HepG2 (cell line): ENCODE data around the gene ZNF12. TPM values are rescaled to one million over a fixed set of nuclear protein-coding genes. Genes with fewer than 3 reads are reported as not detected.

Experiments used
- HOXA5 ChIP-seq: sonication (generic); formaldehyde crosslinking; IDR thresholded peaks from 2 replicates; pipeline ENCODE4 v1.4.0; 2020; ENCODE audit warnings: missing genetic modification reagents
- KDM5A ChIP-seq: fragments of 200-600 bp; sonication (generic); IDR thresholded peaks from 2 replicates; pipeline ENCODE4 v1.7.0; 2018; ENCODE audit warnings: antibody characterized with exemption, mild to moderate bottlenecking, low read length, borderline replicate concordance
- KDM6A ChIP-seq: IDR thresholded peaks from 2 replicates; pipeline ENCODE4 v1.6.1; 2016; ENCODE audit warnings: low read depth
- MEF2D ChIP-seq: sonication (generic); formaldehyde crosslinking; IDR thresholded peaks from 2 replicates; pipeline ENCODE4 v1.5.1; 2020; ENCODE audit warnings: mild to moderate bottlenecking, missing genetic modification reagents
- NFIC ChIP-seq: IDR thresholded peaks from 2 replicates; pipeline ENCODE4 v1.6.1; 2012; ENCODE audit warnings: mild to moderate bottlenecking, low read length, inconsistent platforms
- PCBP1 ChIP-seq: fragments of 200-400 bp; formaldehyde crosslinking; IDR thresholded peaks from 2 replicates; pipeline ENCODE4 v1.6.1; 2017; ENCODE audit warnings: mild to moderate bottlenecking, low read depth, low read length, borderline replicate concordance
- PHF20 ChIP-seq: sonication (generic); formaldehyde crosslinking; IDR thresholded peaks from 2 replicates; pipeline ENCODE4 v1.5.0; 2020; ENCODE audit warnings: mild to moderate bottlenecking, missing genetic modification reagents
- POLR2G ChIP-seq: fragments of 200-400 bp; formaldehyde crosslinking; IDR thresholded peaks from 2 replicates; pipeline ENCODE4 v1.6.1; 2018; ENCODE audit warnings: mild to moderate bottlenecking, low read depth, low read length, moderate library complexity
- PTBP1 ChIP-seq: fragments of 200-400 bp; formaldehyde crosslinking; IDR thresholded peaks from 2 replicates; pipeline ENCODE4 v1.6.1; 2018; ENCODE audit warnings: low read length, low read depth; ENCODE audit not compliant: poor library complexity, severe bottlenecking
- RBM39 ChIP-seq: fragments of 200-400 bp; formaldehyde crosslinking; IDR thresholded peaks from one replicate; pipeline ENCODE4 v1.6.1; 2018; ENCODE audit warnings: antibody characterized with exemption, mild to moderate bottlenecking, low read depth, low read length; ENCODE audit not compliant: poor library complexity, severe bottlenecking
- TMF1 ChIP-seq: sonication (generic); formaldehyde crosslinking; IDR thresholded peaks from 2 replicates; pipeline ENCODE4 v1.8.1; 2022; ENCODE audit warnings: low read depth, missing genetic modification reagents
- TOPORS ChIP-seq: sonication (generic); formaldehyde crosslinking; IDR thresholded peaks from 2 replicates; pipeline ENCODE4 v1.8.0; 2023; ENCODE audit warnings: mild to moderate bottlenecking, missing genetic modification reagents
- XRCC5 ChIP-seq: fragments of 200-400 bp; formaldehyde crosslinking; optimal IDR thresholded peaks from 2 replicates; pipeline ENCODE3; 2017; ENCODE audit warnings: mild to moderate bottlenecking, low read length
- ZNF232 ChIP-seq: sonication (generic); formaldehyde crosslinking; IDR thresholded peaks from 2 replicates; pipeline ENCODE4 v1.4.0; 2020; ENCODE audit warnings: missing genetic modification reagents, borderline replicate concordance
- ZNF605 ChIP-seq: sonication (generic); formaldehyde crosslinking; IDR thresholded peaks from 2 replicates; pipeline ENCODE4 v1.8.0; 2022; ENCODE audit warnings: mild to moderate bottlenecking, missing genetic modification reagents
- polyA plus RNA-seq, 8 experiments: library from polyadenylated mRNA; depleted of rRNA in 3 of 8; stranded (reverse) in 7 of 8; unstranded in 1 of 8; fragments of >200 nt; fragmentation: Illumina TruSeq in 4 of 8; extraction: Trizol in 4 of 8; gene quantifications; 2 replicates each; pipeline versions ENCODE4 v1.2.1 to v1.2.3, GENCODE V29; 2011 to 2016; ENCODE audit warnings: low read depth in 4 of 8, missing spikeins in 1 of 8, mixed read lengths in 1 of 8; ENCODE audit not compliant: insufficient read depth in 1 of 8
- total RNA-seq, 5 experiments: library from RNA; depleted of rRNA; stranded (reverse); fragments of >200 nt; fragmentation: Illumina TruSeq; extraction: Trizol; gene quantifications; 2 replicates each; pipeline ENCODE4 v1.2.3, GENCODE V29; 2016; ENCODE audit warnings: low read depth in 1 of 5
- TF ChIP-seq, protein P1 (sequence below): sonication (generic); formaldehyde crosslinking; IDR thresholded peaks from 2 replicates; pipeline ENCODE4 v1.4.0; 2020; ENCODE audit warnings: low read depth, missing genetic modification reagents
- TF ChIP-seq, protein P2 (sequence below): sonication (generic); formaldehyde crosslinking; IDR thresholded peaks from 2 replicates; pipeline ENCODE4 v1.5.1; 2020; ENCODE audit warnings: missing genetic modification reagents, mild to moderate bottlenecking, borderline replicate concordance
- TF ChIP-seq, protein P3 (sequence below): sonication (generic); formaldehyde crosslinking; IDR thresholded peaks from 2 replicates; pipeline ENCODE4 v1.5.1; 2020; ENCODE audit warnings: missing genetic modification reagents, mild to moderate bottlenecking, borderline replicate concordance
- TF ChIP-seq, protein P4 (sequence below): sonication (generic); formaldehyde crosslinking; IDR thresholded peaks from 2 replicates; pipeline ENCODE4 v1.4.0; 2020; ENCODE audit warnings: mild to moderate bottlenecking, missing genetic modification reagents
- TF ChIP-seq, protein P5 (sequence below): sonication (generic); formaldehyde crosslinking; IDR thresholded peaks from 2 replicates; pipeline ENCODE4 v1.5.0; 2020; ENCODE audit warnings: missing genetic modification reagents

Gene ZNF12
- total and polyA plus RNA-seq, 2 of the 13 experiments (the other 11 are each of a cell fraction or from before 2014, with no cell fraction given): 21.4 to 22.8 TPM

DNA sequence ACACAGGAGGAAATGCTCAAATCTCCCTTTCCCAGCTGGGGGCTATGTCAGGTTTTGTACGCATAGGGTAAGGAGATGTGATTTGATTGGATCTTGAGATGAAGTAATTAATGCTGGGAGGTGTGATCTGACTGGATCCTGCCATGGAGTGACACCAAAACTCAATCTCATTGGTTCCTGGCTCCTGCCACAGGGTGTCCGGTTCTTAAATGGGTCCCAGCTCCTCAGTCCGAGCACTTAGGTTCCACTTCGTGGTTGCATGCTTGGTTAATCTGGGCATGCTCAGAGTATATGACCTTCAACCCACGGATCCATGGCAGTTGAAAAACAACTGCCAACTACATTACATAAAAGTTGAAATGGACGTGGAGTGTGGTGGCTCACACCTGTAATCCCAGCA is 3.1 kb upstream of the ZNF12 start (continued):
- peak; percentile 57; the same call in 1 of the 2 replicates for TF ChIP-seq KDM5A
- TF ChIP-seq HOXA5 (CRISPR knock-in tag): no peak
- TF ChIP-seq, protein P1, sequence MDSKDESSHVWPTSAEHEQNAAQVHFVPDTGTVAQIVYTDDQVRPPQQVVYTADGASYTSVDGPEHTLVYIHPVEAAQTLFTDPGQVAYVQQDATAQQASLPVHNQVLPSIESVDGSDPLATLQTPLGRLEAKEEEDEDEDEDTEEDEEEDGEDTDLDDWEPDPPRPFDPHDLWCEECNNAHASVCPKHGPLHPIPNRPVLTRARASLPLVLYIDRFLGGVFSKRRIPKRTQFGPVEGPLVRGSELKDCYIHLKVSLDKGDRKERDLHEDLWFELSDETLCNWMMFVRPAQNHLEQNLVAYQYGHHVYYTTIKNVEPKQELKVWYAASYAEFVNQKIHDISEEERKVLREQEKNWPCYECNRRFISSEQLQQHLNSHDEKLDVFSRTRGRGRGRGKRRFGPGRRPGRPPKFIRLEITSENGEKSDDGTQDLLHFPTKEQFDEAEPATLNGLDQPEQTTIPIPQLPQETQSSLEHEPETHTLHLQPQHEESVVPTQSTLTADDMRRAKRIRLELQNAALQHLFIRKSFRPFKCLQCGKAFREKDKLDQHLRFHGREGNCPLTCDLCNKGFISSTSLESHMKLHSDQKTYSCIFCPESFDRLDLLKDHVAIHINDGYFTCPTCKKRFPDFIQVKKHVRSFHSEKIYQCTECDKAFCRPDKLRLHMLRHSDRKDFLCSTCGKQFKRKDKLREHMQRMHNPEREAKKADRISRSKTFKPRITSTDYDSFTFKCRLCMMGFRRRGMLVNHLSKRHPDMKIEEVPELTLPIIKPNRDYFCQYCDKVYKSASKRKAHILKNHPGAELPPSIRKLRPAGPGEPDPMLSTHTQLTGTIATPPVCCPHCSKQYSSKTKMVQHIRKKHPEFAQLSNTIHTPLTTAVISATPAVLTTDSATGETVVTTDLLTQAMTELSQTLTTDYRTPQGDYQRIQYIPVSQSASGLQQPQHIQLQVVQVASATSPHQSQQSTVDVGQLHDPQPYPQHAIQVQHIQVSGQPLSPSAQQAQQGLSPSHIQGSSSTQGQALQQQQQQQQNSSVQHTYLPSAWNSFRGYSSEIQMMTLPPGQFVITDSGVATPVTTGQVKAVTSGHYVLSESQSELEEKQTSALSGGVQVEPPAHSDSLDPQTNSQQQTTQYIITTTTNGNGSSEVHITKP: no peak
- TF ChIP-seq, protein P2, sequence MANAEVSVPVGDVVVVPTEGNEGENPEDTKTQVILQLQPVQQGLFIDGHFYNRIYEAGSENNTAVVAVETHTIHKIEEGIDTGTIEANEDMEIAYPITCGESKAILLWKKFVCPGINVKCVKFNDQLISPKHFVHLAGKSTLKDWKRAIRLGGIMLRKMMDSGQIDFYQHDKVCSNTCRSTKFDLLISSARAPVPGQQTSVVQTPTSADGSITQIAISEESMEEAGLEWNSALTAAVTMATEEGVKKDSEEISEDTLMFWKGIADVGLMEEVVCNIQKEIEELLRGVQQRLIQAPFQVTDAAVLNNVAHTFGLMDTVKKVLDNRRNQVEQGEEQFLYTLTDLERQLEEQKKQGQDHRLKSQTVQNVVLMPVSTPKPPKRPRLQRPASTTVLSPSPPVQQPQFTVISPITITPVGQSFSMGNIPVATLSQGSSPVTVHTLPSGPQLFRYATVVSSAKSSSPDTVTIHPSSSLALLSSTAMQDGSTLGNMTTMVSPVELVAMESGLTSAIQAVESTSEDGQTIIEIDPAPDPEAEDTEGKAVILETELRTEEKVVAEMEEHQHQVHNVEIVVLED: no peak
- TF ChIP-seq TOPORS (CRISPR knock-in tag): no peak
- peak; percentile 81 for TF ChIP-seq PHF20
- TF ChIP-seq, protein P3, sequence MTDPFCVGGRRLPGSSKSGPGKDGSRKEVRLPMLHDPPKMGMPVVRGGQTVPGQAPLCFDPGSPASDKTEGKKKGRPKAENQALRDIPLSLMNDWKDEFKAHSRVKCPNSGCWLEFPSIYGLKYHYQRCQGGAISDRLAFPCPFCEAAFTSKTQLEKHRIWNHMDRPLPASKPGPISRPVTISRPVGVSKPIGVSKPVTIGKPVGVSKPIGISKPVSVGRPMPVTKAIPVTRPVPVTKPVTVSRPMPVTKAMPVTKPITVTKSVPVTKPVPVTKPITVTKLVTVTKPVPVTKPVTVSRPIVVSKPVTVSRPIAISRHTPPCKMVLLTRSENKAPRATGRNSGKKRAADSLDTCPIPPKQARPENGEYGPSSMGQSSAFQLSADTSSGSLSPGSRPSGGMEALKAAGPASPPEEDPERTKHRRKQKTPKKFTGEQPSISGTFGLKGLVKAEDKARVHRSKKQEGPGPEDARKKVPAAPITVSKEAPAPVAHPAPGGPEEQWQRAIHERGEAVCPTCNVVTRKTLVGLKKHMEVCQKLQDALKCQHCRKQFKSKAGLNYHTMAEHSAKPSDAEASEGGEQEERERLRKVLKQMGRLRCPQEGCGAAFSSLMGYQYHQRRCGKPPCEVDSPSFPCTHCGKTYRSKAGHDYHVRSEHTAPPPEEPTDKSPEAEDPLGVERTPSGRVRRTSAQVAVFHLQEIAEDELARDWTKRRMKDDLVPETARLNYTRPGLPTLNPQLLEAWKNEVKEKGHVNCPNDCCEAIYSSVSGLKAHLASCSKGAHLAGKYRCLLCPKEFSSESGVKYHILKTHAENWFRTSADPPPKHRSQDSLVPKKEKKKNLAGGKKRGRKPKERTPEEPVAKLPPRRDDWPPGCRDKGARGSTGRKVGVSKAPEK (CRISPR knock-in tag): no peak
- no peak for TF ChIP-seq XRCC5
- TF ChIP-seq, protein P4, sequence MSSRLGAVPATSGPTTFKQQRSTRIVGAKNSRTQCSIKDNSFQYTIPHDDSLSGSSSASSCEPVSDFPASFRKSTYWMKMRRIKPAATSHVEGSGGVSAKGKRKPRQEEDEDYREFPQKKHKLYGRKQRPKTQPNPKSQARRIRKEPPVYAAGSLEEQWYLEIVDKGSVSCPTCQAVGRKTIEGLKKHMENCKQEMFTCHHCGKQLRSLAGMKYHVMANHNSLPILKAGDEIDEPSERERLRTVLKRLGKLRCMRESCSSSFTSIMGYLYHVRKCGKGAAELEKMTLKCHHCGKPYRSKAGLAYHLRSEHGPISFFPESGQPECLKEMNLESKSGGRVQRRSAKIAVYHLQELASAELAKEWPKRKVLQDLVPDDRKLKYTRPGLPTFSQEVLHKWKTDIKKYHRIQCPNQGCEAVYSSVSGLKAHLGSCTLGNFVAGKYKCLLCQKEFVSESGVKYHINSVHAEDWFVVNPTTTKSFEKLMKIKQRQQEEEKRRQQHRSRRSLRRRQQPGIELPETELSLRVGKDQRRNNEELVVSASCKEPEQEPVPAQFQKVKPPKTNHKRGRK: no peak
- 0 out of 2 replicates have a peak, but pooled peaks have one; percentile 19 for TF ChIP-seq ZNF605
- TF ChIP-seq, protein P5, sequence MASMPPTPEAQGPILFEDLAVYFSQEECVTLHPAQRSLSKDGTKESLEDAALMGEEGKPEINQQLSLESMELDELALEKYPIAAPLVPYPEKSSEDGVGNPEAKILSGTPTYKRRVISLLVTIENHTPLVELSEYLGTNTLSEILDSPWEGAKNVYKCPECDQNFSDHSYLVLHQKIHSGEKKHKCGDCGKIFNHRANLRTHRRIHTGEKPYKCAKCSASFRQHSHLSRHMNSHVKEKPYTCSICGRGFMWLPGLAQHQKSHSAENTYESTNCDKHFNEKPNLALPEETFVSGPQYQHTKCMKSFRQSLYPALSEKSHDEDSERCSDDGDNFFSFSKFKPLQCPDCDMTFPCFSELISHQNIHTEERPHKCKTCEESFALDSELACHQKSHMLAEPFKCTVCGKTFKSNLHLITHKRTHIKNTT (CRISPR knock-in tag): no peak
- no peak for TF ChIP-seq NFIC
- no peak for TF ChIP-seq ZNF232 (CRISPR knock-in tag)
- no peak for TF ChIP-seq KDM6A (CRISPR knock-in tag)
- TF ChIP-seq RBM39: no peak
- TF ChIP-seq MEF2D (CRISPR knock-in tag): no peak
- TF ChIP-seq TMF1 (CRISPR knock-in tag): no peak
- TF ChIP-seq POLR2G: no peak
- no peak for TF ChIP-seq PTBP1
- no peak for TF ChIP-seq PCBP1
